Measurements from ENCODE around the gene EPM2AIP1. TPM values are rescaled to one million over a fixed set of nuclear protein-coding genes. Genes with fewer than 3 reads are reported as not detected.
"Not testable (repeated sequence)": the region's sequence is repeated elsewhere in the genome, so short reads cannot be mapped to it uniquely, and the experiment has no call there.

The EPM2AIP1 gene
- total RNA-seq, 1 donor from 2014 or later: 8.9 TPM

GRCh38 chr3:36956155-36956554, 36.8 kb downstream of the EPM2AIP1 start:
- no peak for DNase-seq (ENCODE audit: extremely low read depth, low read depth, low spot score)

GRCh38 chr3:36954452-36955134, 38.3 kb downstream of the EPM2AIP1 start:
- no peak for DNase-seq (ENCODE audit: extremely low read depth, low read depth, low spot score)

- DNase-seq (ENCODE audit: extremely low read depth, low read depth, low spot score): not testable (repeated sequence)
Measured at GRCh38 chr3:36947814-36948213, 45.1 kb downstream of the EPM2AIP1 start.

DNA sequence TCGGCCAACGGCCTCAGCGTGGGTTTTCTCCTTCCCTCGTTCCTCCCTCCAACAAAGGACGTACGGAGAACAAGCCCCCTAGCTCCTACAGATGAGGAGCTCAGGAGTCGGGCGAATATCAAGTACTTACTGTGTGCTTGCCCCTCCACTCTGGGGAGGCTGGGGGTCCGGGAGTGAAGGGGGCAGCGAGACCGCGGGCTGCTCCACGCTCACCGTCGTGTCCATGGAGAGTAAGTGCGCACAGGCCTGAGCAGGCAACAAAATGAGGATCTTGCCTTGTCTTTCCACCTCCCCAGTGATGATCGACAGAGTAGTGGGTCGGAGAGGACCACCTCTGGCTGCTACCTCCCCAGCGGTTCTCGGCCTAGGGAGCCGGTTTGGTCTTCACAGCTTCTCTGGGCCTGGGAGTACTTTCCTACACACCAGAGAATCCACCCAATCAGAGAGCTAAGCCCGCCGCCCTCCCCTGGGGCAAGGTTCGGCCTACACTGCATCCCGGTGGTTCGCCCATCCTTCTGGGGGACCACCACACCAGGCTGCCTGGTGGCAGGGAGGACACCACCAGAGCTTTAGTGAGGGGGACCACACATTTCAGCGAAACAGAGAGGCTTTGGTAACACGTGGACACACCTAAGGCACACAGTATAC, 47.5 kb downstream of the EPM2AIP1 start:
- DNase-seq (ENCODE audit: extremely low read depth, low read depth, low spot score): no peak

GRCh38 chr3:36944641-36945270, 48.2 kb downstream of the EPM2AIP1 start, which contains the start of gene TRANK1:
Gene TRANK1 (minus strand): TSS chr3:36945054. CDS start chr3:36944809, 245 bp downstream.
- DNase-seq (ENCODE audit: extremely low read depth, low read depth, low spot score): no peak

- DNase-seq (ENCODE audit: extremely low read depth, low read depth, low spot score): no peak
Measured at GRCh38 chr3:36944012-36944640, 48.8 kb downstream of the EPM2AIP1 start.

- no peak for DNase-seq (ENCODE audit: extremely low read depth, low read depth, low spot score)
Measured at GRCh38 chr3:36943601-36944000, 49.3 kb downstream of the EPM2AIP1 start.

DNA sequence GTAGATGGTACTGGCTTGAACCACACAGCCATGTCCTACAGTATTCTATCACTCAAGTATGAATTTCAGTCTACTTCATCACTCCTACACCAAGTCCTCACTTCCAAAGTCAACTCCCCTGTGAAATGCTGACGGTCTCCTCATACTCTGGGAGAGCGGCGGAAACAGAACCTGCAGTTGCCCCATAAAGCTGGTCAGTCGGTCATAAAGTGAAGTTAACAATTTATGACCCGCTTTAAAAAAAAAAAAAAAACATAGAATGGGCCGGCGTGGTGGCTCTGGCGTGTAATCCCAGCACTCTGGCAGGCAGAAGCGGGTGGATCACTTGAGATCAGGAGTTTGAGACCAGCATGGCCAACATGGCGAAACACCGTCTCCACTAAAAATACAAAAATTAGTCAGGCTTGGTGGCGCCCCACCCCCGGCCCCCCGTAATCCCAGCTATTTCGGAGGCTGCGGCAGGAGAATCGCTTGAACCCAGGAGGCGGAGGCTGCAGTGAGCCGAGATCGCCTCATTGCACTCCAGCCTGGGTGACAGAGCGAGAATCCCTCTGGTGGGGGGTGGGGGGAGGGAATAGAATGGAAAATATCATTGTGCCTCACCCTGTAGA, 50.2 kb downstream of the EPM2AIP1 start:
- no peak for DNase-seq (ENCODE audit: extremely low read depth, low read depth, low spot score)

DNA sequence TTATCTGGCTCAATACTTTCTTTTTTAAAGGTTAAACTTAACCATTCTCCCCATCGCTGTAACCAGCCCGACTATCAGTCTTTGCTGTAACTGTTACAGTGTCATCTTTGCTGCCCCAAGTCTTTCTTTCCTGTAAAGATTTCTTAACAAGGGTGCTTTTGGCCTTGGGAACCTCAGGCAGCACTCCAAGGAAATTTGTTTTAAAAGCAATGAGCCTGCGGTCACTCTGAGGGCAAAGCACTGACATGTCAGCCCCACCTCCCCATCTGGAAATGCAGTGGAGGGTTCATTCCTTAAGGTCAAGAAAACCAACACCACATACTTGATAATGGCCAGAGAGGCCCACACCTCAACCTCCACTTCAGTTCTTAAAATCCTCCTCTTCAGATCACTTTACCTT, 51.3 kb downstream of the EPM2AIP1 start:
- no peak for DNase-seq (ENCODE audit: extremely low read depth, low read depth, low spot score)

GRCh38 chr3:36941162-36941561, 51.8 kb downstream of the EPM2AIP1 start:
- DNase-seq (ENCODE audit: extremely low read depth, low read depth, low spot score): no peak

DNA sequence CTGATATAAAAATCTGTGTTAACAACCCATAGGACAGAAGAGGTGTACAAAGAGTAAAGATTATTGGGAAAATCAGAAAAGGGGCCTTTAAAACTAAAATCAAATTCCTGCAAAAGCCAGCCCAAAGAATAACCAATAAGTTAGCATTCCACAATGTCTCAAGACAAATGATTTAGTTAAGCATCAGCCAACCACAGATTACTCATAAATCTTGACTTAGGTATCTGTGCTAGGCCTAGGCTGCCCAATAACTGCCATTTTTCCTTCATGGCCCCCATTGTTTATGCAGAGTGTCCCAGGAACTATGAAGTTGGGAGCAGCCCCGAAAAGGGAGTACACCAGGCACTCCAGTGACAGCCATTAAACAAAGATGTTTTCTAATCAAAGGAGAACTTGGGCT, 55.4 kb downstream of the EPM2AIP1 start:
- no peak for DNase-seq (ENCODE audit: extremely low read depth, low read depth, low spot score)

Other genes starting within 250 kb of the EPM2AIP1 start
- gene DCLK3, start 228.6 kb downstream of the EPM2AIP1 start, total RNA-seq: not detected in 2 replicates
- gene TRANK1, start 48.1 kb downstream of the EPM2AIP1 start, total RNA-seq: 9.9 and 16.8 TPM in 2 replicates
- 25.1 and 27.8 TPM in 2 replicates for gene MLH1, start 387 bp upstream of the EPM2AIP1 start, total RNA-seq
- 55.5 and 57.9 TPM in 2 replicates for gene LRRFIP2, start 181.5 kb upstream of the EPM2AIP1 start, total RNA-seq

Data from glomerular endothelial cell (primary cell).